Cardiac muscle cell (in vitro differentiated cells and primary cell): Measurements from ENCODE around the gene VPS39. TPM values are rescaled to one million over a fixed set of nuclear protein-coding genes. Genes with fewer than 3 reads are reported as not detected.

Experiments
- DNase-seq, 2 donors: peaks; one replicate each; pipeline versions ENCODE4 v3.0.0 to v3.0.0-alpha.2; 2010 to 2017; ENCODE audit warnings: low read depth in 1 of 2, low spot score in 1 of 2
- H3K27ac ChIP-seq: fragments of 200-600 bp; sonication (generic); 2 replicates; pipeline ENCODE4 v1.5.1; 2016
- H3K27me3 ChIP-seq: fragments of 200-600 bp; sonication (generic); 2 replicates; pipeline ENCODE4 v1.6.0; 2016; ENCODE audit warnings: control low read depth
- H3K36me3 ChIP-seq: fragments of 200-600 bp; sonication (generic); 2 replicates; pipeline ENCODE4 v1.5.1; 2016; ENCODE audit warnings: control low read depth
- H3K4me1 ChIP-seq: fragments of 200-600 bp; sonication (generic); 2 replicates; pipeline ENCODE4 v1.8.1; 2017; ENCODE audit warnings: low read depth, mild to moderate bottlenecking, mixed run types
- H3K4me3 ChIP-seq: fragments of 200-600 bp; sonication (generic); 2 replicates; pipeline ENCODE4 v1.5.1; 2016; ENCODE audit warnings: mild to moderate bottlenecking
- H3K9me3 ChIP-seq: fragments of 200-600 bp; sonication (generic); 2 replicates; pipeline ENCODE4 v1.5.1; 2017; ENCODE audit warnings: low read depth, mild to moderate bottlenecking, control low read depth
- CTCF ChIP-seq: IDR thresholded peaks from 2 replicates; pipeline ENCODE4 v1.5.1; 2012; ENCODE audit warnings: low read depth, mild to moderate bottlenecking, low read length
- polyA plus RNA-seq: library from polyadenylated mRNA; unstranded; fragments of >200 nt; fragmentation: Nextera tagmentation; extraction: Ambion mirVana; gene quantifications from 2 replicates; pipeline ENCODE4 v1.2.1, GENCODE V29; 2016
- total RNA-seq: library from RNA; depleted of rRNA; stranded (reverse); fragments of >200 nt; gene quantifications from 2 replicates; pipeline ENCODE4 v1.2.3, GENCODE V29; 2016

VPS39 gene
- total and polyA plus RNA-seq, 2 experiments from 2014 or later = 45.7 to 56.4 TPM

- no peaks in the 10 kb centered on the region for H3K27me3 ChIP-seq
- peaks cover 67% of the 10 kb centered on the region for H3K36me3 ChIP-seq
- no peak overlapping the region for H3K27ac ChIP-seq
- H3K4me3 ChIP-seq = no peak overlapping the region
- no peak for TF ChIP-seq CTCF
- no peaks in the 10 kb centered on the region for H3K4me1 ChIP-seq
- DNase-seq = no peak
- no peaks in the 10 kb centered on the region for H3K9me3 ChIP-seq
Observed at GRCh38 chr15:42182328-42182886, 25.7 kb downstream of the VPS39 start.

GRCh38 chr15:42178056-42178455, 30.0 kb downstream of the VPS39 start:
- no peak for TF ChIP-seq CTCF
- Histone ChIP-seq H3K9me3 (no peaks in the 10 kb centered on the region), H3K36me3 (peaks cover 46% of the 10 kb centered on the region), H3K4me3 (no peak overlapping the region), H3K27ac (no peak overlapping the region), H3K4me1 (no peaks in the 10 kb centered on the region), H3K27me3 (no peaks in the 10 kb centered on the region)
- DNase-seq = no peak

- TF ChIP-seq CTCF = no peak
- Histone ChIP-seq H3K9me3 (no peaks in the 10 kb centered on the region), H3K36me3 (peaks cover 50% of the 10 kb centered on the region), H3K27me3 (no peaks in the 10 kb centered on the region), H3K27ac (no peak overlapping the region), H3K4me3 (no peak overlapping the region), H3K4me1 (no peaks in the 10 kb centered on the region)
- no peak for DNase-seq
Observed at GRCh38 chr15:42175671-42176070, 32.4 kb downstream of the VPS39 start.

GRCh38 chr15:42172475-42172874, 35.6 kb downstream of the VPS39 start:
- TF ChIP-seq CTCF = no peak
- no peak overlapping the region for H3K4me3 ChIP-seq
- DNase-seq = no peak
- no peaks in the 10 kb centered on the region for H3K4me1 ChIP-seq
- H3K27me3 ChIP-seq = no peaks in the 10 kb centered on the region
- H3K27ac ChIP-seq = no peak overlapping the region
- H3K9me3 ChIP-seq = no peaks in the 10 kb centered on the region
- H3K36me3 ChIP-seq = peaks cover 52% of the 10 kb centered on the region

- Histone ChIP-seq H3K27me3 (no peaks in the 10 kb centered on the region), H3K4me1 (no peaks in the 10 kb centered on the region), H3K36me3 (peaks cover 56% of the 10 kb centered on the region), H3K4me3 (no peak overlapping the region), H3K9me3 (no peaks in the 10 kb centered on the region), H3K27ac (peak overlapping the region; percentile 39)
- TF ChIP-seq CTCF = no peak
- no peak for DNase-seq
Observed at GRCh38 chr15:42171795-42172194, 36.3 kb downstream of the VPS39 start.
